Cardiac muscle cell (in vitro differentiated cells and primary cell): ENCODE results near the gene KLK4. TPM values are rescaled to one million over a fixed set of nuclear protein-coding genes. Genes with fewer than 3 reads are reported as not detected.

Experiments
- DNase-seq, 2 donors: peaks; one replicate each; pipeline versions ENCODE4 v3.0.0 to v3.0.0-alpha.2; 2010 to 2017; ENCODE audit warnings: low read depth in 1 of 2, low spot score in 1 of 2
- H3K27ac ChIP-seq: fragments of 200-600 bp; sonication (generic); 2 replicates; pipeline ENCODE4 v1.5.1; 2016
- H3K27me3 ChIP-seq: fragments of 200-600 bp; sonication (generic); 2 replicates; pipeline ENCODE4 v1.6.0; 2016; ENCODE audit warnings: control low read depth
- H3K36me3 ChIP-seq: fragments of 200-600 bp; sonication (generic); 2 replicates; pipeline ENCODE4 v1.5.1; 2016; ENCODE audit warnings: control low read depth
- H3K4me1 ChIP-seq: fragments of 200-600 bp; sonication (generic); 2 replicates; pipeline ENCODE4 v1.8.1; 2017; ENCODE audit warnings: low read depth, mild to moderate bottlenecking, mixed run types
- H3K4me3 ChIP-seq: fragments of 200-600 bp; sonication (generic); 2 replicates; pipeline ENCODE4 v1.5.1; 2016; ENCODE audit warnings: mild to moderate bottlenecking
- H3K9me3 ChIP-seq: fragments of 200-600 bp; sonication (generic); 2 replicates; pipeline ENCODE4 v1.5.1; 2017; ENCODE audit warnings: low read depth, mild to moderate bottlenecking, control low read depth
- polyA plus RNA-seq: library from polyadenylated mRNA; unstranded; fragments of >200 nt; fragmentation: Nextera tagmentation; extraction: Ambion mirVana; gene quantifications from 2 replicates; pipeline ENCODE4 v1.2.1, GENCODE V29; 2016
- total RNA-seq: library from RNA; depleted of rRNA; stranded (reverse); fragments of >200 nt; gene quantifications from 2 replicates; pipeline ENCODE4 v1.2.3, GENCODE V29; 2016
- TF ChIP-seq, protein P1 (sequence below): IDR thresholded peaks from 2 replicates; pipeline ENCODE4 v1.5.1; 2012; ENCODE audit warnings: low read depth, mild to moderate bottlenecking, low read length

KLK4 gene
- total and polyA plus RNA-seq, 2 experiments from 2014 or later = not detected

- Histone ChIP-seq H3K9me3 (no peaks in the 10 kb centered on the region), H3K27me3 (peaks cover 25% of the 10 kb centered on the region), H3K36me3 (no peaks in the 10 kb centered on the region), H3K4me3 (no peak overlapping the region), H3K27ac (no peak overlapping the region), H3K4me1 (no peaks in the 10 kb centered on the region)
- no peak for DNase-seq
- TF ChIP-seq, protein P1, sequence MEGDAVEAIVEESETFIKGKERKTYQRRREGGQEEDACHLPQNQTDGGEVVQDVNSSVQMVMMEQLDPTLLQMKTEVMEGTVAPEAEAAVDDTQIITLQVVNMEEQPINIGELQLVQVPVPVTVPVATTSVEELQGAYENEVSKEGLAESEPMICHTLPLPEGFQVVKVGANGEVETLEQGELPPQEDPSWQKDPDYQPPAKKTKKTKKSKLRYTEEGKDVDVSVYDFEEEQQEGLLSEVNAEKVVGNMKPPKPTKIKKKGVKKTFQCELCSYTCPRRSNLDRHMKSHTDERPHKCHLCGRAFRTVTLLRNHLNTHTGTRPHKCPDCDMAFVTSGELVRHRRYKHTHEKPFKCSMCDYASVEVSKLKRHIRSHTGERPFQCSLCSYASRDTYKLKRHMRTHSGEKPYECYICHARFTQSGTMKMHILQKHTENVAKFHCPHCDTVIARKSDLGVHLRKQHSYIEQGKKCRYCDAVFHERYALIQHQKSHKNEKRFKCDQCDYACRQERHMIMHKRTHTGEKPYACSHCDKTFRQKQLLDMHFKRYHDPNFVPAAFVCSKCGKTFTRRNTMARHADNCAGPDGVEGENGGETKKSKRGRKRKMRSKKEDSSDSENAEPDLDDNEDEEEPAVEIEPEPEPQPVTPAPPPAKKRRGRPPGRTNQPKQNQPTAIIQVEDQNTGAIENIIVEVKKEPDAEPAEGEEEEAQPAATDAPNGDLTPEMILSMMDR = no peak
Measured at GRCh38 chr19:50932690-50933083, 21.5 kb upstream of the KLK4 start.

DNA sequence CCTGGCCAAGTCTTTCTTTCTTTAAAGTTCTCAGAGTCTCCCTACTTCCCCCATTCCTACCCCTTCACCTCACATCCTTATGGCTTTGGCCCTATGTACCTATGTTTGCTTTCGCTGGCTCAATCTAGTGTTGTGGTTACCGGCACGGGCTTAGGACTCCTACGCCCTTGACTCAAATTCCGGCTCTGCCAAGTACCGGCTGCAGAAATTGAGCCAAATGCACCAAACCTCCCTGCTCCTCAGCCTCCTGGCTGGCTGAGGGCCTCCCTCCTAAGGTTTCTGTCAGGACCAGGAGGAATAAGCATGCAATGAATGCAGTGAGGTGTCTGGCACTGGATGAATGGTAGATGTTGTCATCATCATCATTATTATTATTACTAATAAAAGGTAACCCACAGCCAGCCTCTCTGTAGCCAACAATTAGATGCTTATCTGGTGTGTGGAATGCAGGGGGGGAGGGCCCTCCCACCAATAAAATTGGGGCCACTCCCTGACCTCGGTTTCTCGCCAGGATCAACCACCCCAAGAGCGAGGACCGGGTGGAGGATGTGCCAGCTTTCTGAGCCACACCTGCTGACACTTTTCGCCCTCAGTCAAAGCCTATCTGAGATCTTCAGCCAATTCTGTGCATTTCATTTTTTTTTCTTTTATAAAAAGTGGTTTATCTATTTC, 21.0 kb upstream of the KLK4 start:
- TF ChIP-seq, protein P1 = no peak

DNA sequence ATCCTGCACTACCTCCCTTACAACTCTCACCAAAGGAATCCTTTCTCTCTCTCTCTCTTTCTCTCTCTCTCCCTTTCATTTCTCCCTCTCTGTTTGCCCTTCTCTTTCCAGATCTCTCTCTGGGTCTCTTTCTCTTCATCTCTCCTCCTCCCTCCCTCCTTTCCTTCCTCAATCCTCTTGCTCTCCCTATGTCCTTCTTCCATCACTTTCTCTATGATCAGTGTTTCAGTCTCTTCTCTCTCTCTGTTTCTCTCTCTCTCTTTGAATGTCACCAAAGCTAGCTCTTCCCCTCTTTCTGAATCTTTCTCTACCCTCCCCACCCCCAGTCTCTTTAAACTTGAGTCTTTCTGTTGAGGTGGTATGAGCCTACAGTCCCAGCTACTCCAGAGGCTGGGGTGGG, 19.8 kb upstream of the KLK4 start:
- H3K27me3 ChIP-seq = peaks cover 25% of the 10 kb centered on the region
- no peak overlapping the region for H3K27ac ChIP-seq
- no peaks in the 10 kb centered on the region for H3K9me3 ChIP-seq
- DNase-seq = no peak
- H3K36me3 ChIP-seq = no peaks in the 10 kb centered on the region
- H3K4me1 ChIP-seq = no peaks in the 10 kb centered on the region
- TF ChIP-seq, protein P1 = no peak
- H3K4me3 ChIP-seq = no peak overlapping the region

More for the DNA sequence above, 21.0 kb upstream of the KLK4 start:
- no peak for DNase-seq
- H3K27me3 ChIP-seq = peaks cover 25% of the 10 kb centered on the region
- H3K27ac ChIP-seq = no peak overlapping the region
- H3K4me3 ChIP-seq = no peak overlapping the region
- no peaks in the 10 kb centered on the region for H3K9me3 ChIP-seq
- no peaks in the 10 kb centered on the region for H3K36me3 ChIP-seq
- no peaks in the 10 kb centered on the region for H3K4me1 ChIP-seq

DNA sequence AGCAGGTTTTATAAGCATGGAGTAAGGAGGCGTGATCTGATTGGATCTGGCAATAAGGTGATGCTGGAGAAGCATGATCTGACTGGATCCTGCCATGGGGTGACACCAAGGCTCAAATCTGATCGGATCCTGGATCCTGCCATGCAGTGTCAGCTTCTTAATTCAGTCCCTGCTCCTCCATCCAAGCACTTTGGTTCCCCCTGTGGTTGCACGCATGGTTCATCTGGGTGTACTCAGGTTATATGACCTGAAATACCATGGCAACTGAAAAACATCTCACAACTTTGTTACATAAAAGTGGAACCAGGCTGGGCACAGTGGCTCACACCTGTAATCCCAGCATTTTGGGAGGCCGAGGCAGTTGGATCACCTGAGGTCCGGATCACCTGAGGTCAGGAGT, 17.6 kb upstream of the KLK4 start:
- TF ChIP-seq, protein P1 = no peak
- H3K36me3 ChIP-seq = no peaks in the 10 kb centered on the region
- H3K9me3 ChIP-seq = no peaks in the 10 kb centered on the region
- peaks cover 30% of the 10 kb centered on the region for H3K27me3 ChIP-seq
- no peaks in the 10 kb centered on the region for H3K4me1 ChIP-seq
- DNase-seq = no peak
- H3K4me3 ChIP-seq = no peak overlapping the region
- no peak overlapping the region for H3K27ac ChIP-seq

DNA sequence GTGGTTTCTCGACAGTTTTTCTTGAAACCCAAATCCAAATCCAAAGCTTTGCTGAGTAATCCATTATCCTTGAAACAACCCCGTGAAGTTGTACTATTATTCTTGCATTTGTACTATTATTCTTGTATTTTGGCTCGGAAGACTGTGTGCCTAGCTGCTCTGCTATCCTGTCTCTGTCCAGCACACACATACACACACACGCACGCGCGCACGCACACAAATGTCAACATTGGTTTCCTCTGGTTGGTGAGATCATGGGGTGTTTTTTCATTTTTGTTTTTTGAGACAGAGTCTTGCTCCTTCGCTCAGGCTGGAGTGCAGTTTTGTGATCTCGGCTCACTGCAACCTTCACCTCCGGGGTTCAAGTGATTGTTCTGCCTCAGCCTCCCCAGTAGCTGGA, 14.9 kb upstream of the KLK4 start:
- Histone ChIP-seq H3K4me1 (no peaks in the 10 kb centered on the region), H3K4me3 (no peak overlapping the region), H3K27me3 (peaks cover 30% of the 10 kb centered on the region), H3K9me3 (no peaks in the 10 kb centered on the region), H3K36me3 (no peaks in the 10 kb centered on the region), H3K27ac (no peak overlapping the region)
- no peak for DNase-seq
- TF ChIP-seq, protein P1 = no peak

GRCh38 chr19:50925734-50926133, 14.5 kb upstream of the KLK4 start:
- Histone ChIP-seq H3K27me3 (peaks cover 28% of the 10 kb centered on the region), H3K9me3 (no peaks in the 10 kb centered on the region), H3K4me3 (no peak overlapping the region), H3K4me1 (no peaks in the 10 kb centered on the region), H3K36me3 (no peaks in the 10 kb centered on the region), H3K27ac (no peak overlapping the region)
- DNase-seq = peak in 1 of 2 donors; percentile 31
- TF ChIP-seq, protein P1 = no peak
